HEK293 (cell line): ENCODE measurements around the gene RBCK1.

ENCODE experiments used
- CTCF ChIA-PET: fragments of 350-600 bp; formaldehyde crosslinking; extraction: SDS; loops from one replicate; lab custom pipeline; 2021; ENCODE audit warnings: antibody characterized with exemption; lab: Yijun Ruan, JAX
- POLR2A ChIA-PET: fragments of 300-600 bp; formaldehyde crosslinking; extraction: SDS; loops from one replicate; lab custom pipeline; 2020; ENCODE audit warnings: antibody characterized with exemption, inconsistent platforms; lab: Yijun Ruan, JAX
- H3K27ac ChIP-seq: fragments of 200-500 bp; sonication (Bioruptor generic); 2 replicates; pipeline ENCODE4 v1.5.1; 2014; ENCODE audit warnings: low read depth, low read length, control low read depth, inconsistent platforms; ENCODE audit errors: extremely low read depth
- H3K36me3 ChIP-seq, 2 experiments: fragments of 200-500 bp in 1 of 2; sonication (Bioruptor generic) in 1 of 2; 1 replicate in 1 of 2; 2 replicates in 1 of 2; pipeline ENCODE4 v1.5.1; 2014 to 2017; ENCODE audit warnings: inconsistent platforms in 2 of 2, low read length in 2 of 2; ENCODE audit not compliant: control insufficient read depth in 2 of 2, insufficient read depth in 1 of 2
- H3K4me1 ChIP-seq: fragments of 200-500 bp; sonication (Bioruptor generic); 2 replicates; pipeline ENCODE4 v1.5.1; 2014; ENCODE audit warnings: mild to moderate bottlenecking, low read length, inconsistent platforms; ENCODE audit not compliant: control insufficient read depth, insufficient read depth
- H3K4me3 ChIP-seq: 2 replicates; pipeline ENCODE4 v1.5.1; 2011; ENCODE audit warnings: low read depth, mild to moderate bottlenecking, control low read depth, low read length, moderate library complexity
- H3K9me3 ChIP-seq: fragments of 200-500 bp; sonication (Bioruptor generic); 2 replicates; pipeline ENCODE4 v1.5.1; 2014; ENCODE audit warnings: low read depth, low read length, inconsistent platforms; ENCODE audit not compliant: control insufficient read depth, insufficient read depth
- ELK4 ChIP-seq: IDR thresholded peaks from 2 replicates; pipeline ENCODE4 v1.6.1; 2011; ENCODE audit warnings: mild to moderate bottlenecking, low read depth, low read length, borderline replicate concordance
- HIC1 ChIP-seq: fragments of 450-650 bp; formaldehyde crosslinking; IDR thresholded peaks from 2 replicates; pipeline ENCODE4 v1.5.1; 2016; ENCODE audit warnings: missing biosample characterization, missing genetic modification characterization
- KLF8 ChIP-seq: fragments of 450-650 bp; formaldehyde crosslinking; IDR thresholded peaks from 2 replicates; pipeline ENCODE4 v1.5.1; 2016; ENCODE audit warnings: missing biosample characterization, missing genetic modification characterization
- PRDM6 ChIP-seq: fragments of 450-650 bp; formaldehyde crosslinking; IDR thresholded peaks from 2 replicates; pipeline ENCODE4 v1.5.1; 2017; ENCODE audit warnings: missing biosample characterization, missing genetic modification characterization
- REPIN1 ChIP-seq: fragments of 450-650 bp; formaldehyde crosslinking; IDR thresholded peaks from 2 replicates; pipeline ENCODE4 v1.5.1; 2017; ENCODE audit warnings: missing biosample characterization, missing genetic modification characterization, low read depth
- TRIM28 ChIP-seq: IDR thresholded peaks from 2 replicates; pipeline ENCODE4 v1.6.1; 2011; ENCODE audit warnings: low read length, control low read depth, borderline replicate concordance
- ZNF140 ChIP-seq: fragments of 450-650 bp; formaldehyde crosslinking; IDR thresholded peaks from 2 replicates; pipeline ENCODE4 v1.5.1; 2016; ENCODE audit warnings: missing biosample characterization, missing genetic modification characterization
- ZNF19 ChIP-seq: fragments of 450-650 bp; formaldehyde crosslinking; IDR thresholded peaks from 2 replicates; pipeline ENCODE4; 2016; ENCODE audit warnings: missing biosample characterization, missing genetic modification characterization, low read depth
- ZNF214 ChIP-seq: fragments of 450-650 bp; formaldehyde crosslinking; IDR thresholded peaks from 2 replicates; pipeline ENCODE4 v1.5.1; 2017; ENCODE audit warnings: missing biosample characterization, mild to moderate bottlenecking, missing genetic modification characterization, borderline replicate concordance
- ZNF280D ChIP-seq: fragments of 450-650 bp; formaldehyde crosslinking; IDR thresholded peaks from 2 replicates; pipeline ENCODE4 v1.5.1; 2016; ENCODE audit warnings: missing biosample characterization, missing genetic modification characterization
- ZNF366 ChIP-seq: fragments of 450-650 bp; formaldehyde crosslinking; conservative IDR thresholded peaks from 2 replicates; pipeline ENCODE4 v1.5.1; 2016; ENCODE audit warnings: missing biosample characterization, missing genetic modification characterization
- ZNF394 ChIP-seq: fragments of 450-650 bp; formaldehyde crosslinking; IDR thresholded peaks from 2 replicates; pipeline ENCODE4 v1.5.1; 2016; ENCODE audit warnings: missing biosample characterization, missing genetic modification characterization, mild to moderate bottlenecking, moderate library complexity, borderline replicate concordance
- ZNF518A ChIP-seq: fragments of 450-650 bp; formaldehyde crosslinking; conservative IDR thresholded peaks from 2 replicates; pipeline ENCODE4 v1.5.1; 2016; ENCODE audit warnings: low read depth, missing biosample characterization, missing genetic modification characterization
- ZNF521 ChIP-seq: fragments of 450-650 bp; formaldehyde crosslinking; IDR thresholded peaks from 2 replicates; pipeline ENCODE4 v1.5.1; 2017; ENCODE audit warnings: missing biosample characterization, mild to moderate bottlenecking, missing genetic modification characterization
- ZNF529 ChIP-seq: fragments of 450-650 bp; formaldehyde crosslinking; IDR thresholded peaks from 2 replicates; pipeline ENCODE4 v1.5.1; 2017; ENCODE audit warnings: missing genetic modification characterization, missing biosample characterization; ENCODE audit not compliant: insufficient replicate concordance
- ZNF585B ChIP-seq: fragments of 450-650 bp; formaldehyde crosslinking; IDR thresholded peaks from 2 replicates; pipeline ENCODE4 v1.5.1; 2016; ENCODE audit warnings: missing biosample characterization, missing genetic modification characterization
- ZNF600 ChIP-seq: fragments of 450-650 bp; formaldehyde crosslinking; IDR thresholded peaks from 2 replicates; pipeline ENCODE4 v1.5.1; 2016; ENCODE audit warnings: missing biosample characterization, missing genetic modification characterization
- ZNF621 ChIP-seq: fragments of 450-650 bp; formaldehyde crosslinking; IDR thresholded peaks from 2 replicates; pipeline ENCODE4 v1.5.1; 2017; ENCODE audit warnings: missing biosample characterization, missing genetic modification characterization
- ZSCAN16 ChIP-seq: fragments of 450-650 bp; formaldehyde crosslinking; IDR thresholded peaks from 2 replicates; pipeline ENCODE4 v1.5.1; 2016; ENCODE audit warnings: missing biosample characterization, missing genetic modification characterization
- ZSCAN5A ChIP-seq: fragments of 450-650 bp; formaldehyde crosslinking; IDR thresholded peaks from 2 replicates; pipeline ENCODE4 v1.5.1; 2016; ENCODE audit warnings: missing biosample characterization, missing genetic modification characterization

RBCK1 gene

GRCh38 chr20:384723-385122 lies 23.4 kb upstream of the RBCK1 start (continued):
- TF ChIP-seq ZNF529 (tag by site-specific recombination), result no peak
- no peak for TF ChIP-seq ZSCAN16 (tag by site-specific recombination)
- TF ChIP-seq ZNF585B, result no peak
- TF ChIP-seq ZNF600 (tag by site-specific recombination), result no peak
- TF ChIP-seq, all 188 proteins: peak for 0

- H3K4me3 ChIP-seq, result no peak overlapping the region
- ChIA-PET CTCF (interaction anchor here (0.7 to 3.1 kb wide), 4 partner anchors 8 to 93 kb away, joined by 3 to 14 read pairs (median 6); no protein-coding TSS in a partner anchor), POLR2A (interaction anchor here (0.6 to 1.1 kb wide), 5 partner anchors 12 to 120 kb away, joined by 3 to 5 read pairs (median 3); no protein-coding TSS in a partner anchor)
- H3K9me3 ChIP-seq, result no peaks in the 10 kb centered on the region
- no peak overlapping the region for H3K27ac ChIP-seq
- TF ChIP-seq ZNF280D (tag by site-specific recombination) (no peak), ZNF366 (tag by site-specific recombination) (no peak), ZNF394 (tag by site-specific recombination) (no peak), TRIM28 (no peak), ZNF621 (tag by site-specific recombination) (no peak), REPIN1 (tag by site-specific recombination) (no peak), ZNF518A (no peak), HIC1 (tag by site-specific recombination) (no peak), KLF8 (tag by site-specific recombination) (no peak), ZNF214 (tag by site-specific recombination) (no peak), ZSCAN5A (tag by site-specific recombination) (no peak), ZNF521 (tag by site-specific recombination) (no peak), ZNF140 (no peak), ZNF19 (tag by site-specific recombination) (no peak), PRDM6 (tag by site-specific recombination) (no peak), ELK4 (no peak)
- peaks cover 5 to 26% of the 10 kb centered on the region in 2 experiments; a peak in 2 of 3 replicates for H3K36me3 ChIP-seq
- peaks cover 3% of the 10 kb centered on the region; the same call in 1 of the 2 replicates for H3K4me1 ChIP-seq
Observed at GRCh38 chr20:385448-385847, 22.7 kb upstream of the RBCK1 start.
